ENCODE measurements around the gene OR12D3. TPM values are rescaled to one million over a fixed set of nuclear protein-coding genes. Genes with fewer than 3 reads are reported as not detected.

OR12D3 gene
- total RNA-seq, 1 experiment from 2014 or later, result not detected

Other genes starting within 250 kb of the OR12D3 start
- gene OR2J2, start 204.4 kb downstream of the OR12D3 start, total RNA-seq (2021), result not detected in 3 replicates
- gene OR14J1, start 73.6 kb downstream of the OR12D3 start, total RNA-seq (2021), result not detected in 3 replicates
- gene OR5V1, start 6.4 kb downstream of the OR12D3 start, total RNA-seq (2021), result not detected in 3 replicates
- not detected in 3 replicates for gene OR12D2, start 20.3 kb upstream of the OR12D3 start, total RNA-seq (2021)
- not detected in 3 replicates for gene OR12D1, start 39.6 kb upstream of the OR12D3 start, total RNA-seq (2021)
- not detected in 3 replicates for gene OR10C1, start 64.0 kb upstream of the OR12D3 start, total RNA-seq (2021)
- gene OR11A1, start 81.8 kb upstream of the OR12D3 start, total RNA-seq (2021), result not detected in 3 replicates
- gene OR2H1, start 81.9 kb upstream of the OR12D3 start, total RNA-seq (2021), result not detected in 3 replicates
- not detected in 3 replicates for gene MAS1L, start 112.7 kb upstream of the OR12D3 start, total RNA-seq (2021)
- 0.15 TPM in 1 of 3 replicates, not detected in the others for gene UBD, start 184.4 kb upstream of the OR12D3 start, total RNA-seq (2021)
- not detected in 3 replicates for gene OR2H2, start 209.8 kb upstream of the OR12D3 start, total RNA-seq (2021)